SU-DHL-6 (cell line): ENCODE data around the gene OTUD7B.

Experiments
- H2AFZ ChIP-seq: fragments of 200-600 bp; sonication (generic); 2 replicates; pipeline ENCODE4 v1.6.1; 2014; ENCODE audit warnings: low read depth, mild to moderate bottlenecking, moderate library complexity, mixed read lengths, antibody characterized with exemption, low read length; ENCODE audit not compliant: severe bottlenecking
- H3F3A ChIP-seq: fragments of 200-600 bp; shearing (Covaris generic); 2 replicates; pipeline ENCODE4 v1.6.0; 2016; ENCODE audit warnings: antibody characterized with exemption, mild to moderate bottlenecking; ENCODE audit not compliant: insufficient read depth
- H3K27ac ChIP-seq: fragments of 200-600 bp; sonication (generic); 2 replicates; pipeline ENCODE4 v1.5.1; 2016; ENCODE audit warnings: low read depth, mild to moderate bottlenecking, low read length, moderate library complexity, mixed read lengths
- H3K27me3 ChIP-seq: fragments of 200-600 bp; sonication (generic), shearing (Covaris generic); 2 replicates; pipeline ENCODE4 v1.6.0; 2014; ENCODE audit warnings: mild to moderate bottlenecking, low read length
- H3K36me3 ChIP-seq: fragments of 200-600 bp; sonication (generic); 2 replicates; pipeline ENCODE4 v1.6.1; 2014; ENCODE audit warnings: mild to moderate bottlenecking, low read length, mixed read lengths
- H3K4me2 ChIP-seq: fragments of 300-600, 200-600 bp; shearing (Covaris generic), sonication (generic); 2 replicates; pipeline ENCODE4 v1.6.0; 2014; ENCODE audit warnings: low read length, low read depth, mild to moderate bottlenecking; ENCODE audit not compliant: poor library complexity, severe bottlenecking
- H3K4me3 ChIP-seq: fragments of 200-600 bp; sonication (generic); 2 replicates; pipeline ENCODE4 v1.5.1; 2014; ENCODE audit warnings: antibody characterized with exemption, low read length, mild to moderate bottlenecking, mixed read lengths; ENCODE audit not compliant: insufficient read depth, poor library complexity, severe bottlenecking
- H3K79me2 ChIP-seq: fragments of 200-600 bp; sonication (generic); 2 replicates; pipeline ENCODE4 v1.6.1; 2014; ENCODE audit warnings: mild to moderate bottlenecking, low read length, moderate library complexity; ENCODE audit not compliant: insufficient read depth
- H3K9ac ChIP-seq: fragments of 200-600 bp; sonication (generic); 2 replicates; pipeline ENCODE4 v1.7.0; 2014; ENCODE audit warnings: mild to moderate bottlenecking, low read length
- H3K9me2 ChIP-seq: fragments of 200-600 bp; sonication (generic); replicated peaks from 2 replicates; pipeline ENCODE4 v1.6.1; 2014; ENCODE audit warnings: low read length; ENCODE audit not compliant: insufficient read depth
- H3K9me3 ChIP-seq: fragments of 200-600 bp; sonication (generic); 2 replicates; pipeline ENCODE4 v1.6.1; 2014; ENCODE audit warnings: low read length, mixed read lengths; ENCODE audit not compliant: insufficient read depth
- H4K20me1 ChIP-seq: fragments of 200-600 bp; sonication (generic); 2 replicates; pipeline ENCODE4 v1.6.1; 2014; ENCODE audit warnings: low read depth, mild to moderate bottlenecking, antibody characterized with exemption, low read length, moderate library complexity, mixed read lengths
- EZH2phosphoT487 ChIP-seq: fragments of 200-600 bp; sonication (generic), shearing (Covaris generic); conservative IDR thresholded peaks from 2 replicates; pipeline ENCODE4 v1.6.1; 2018; ENCODE audit warnings: mild to moderate bottlenecking, antibody characterized with exemption, low read length, moderate library complexity, mixed read lengths
- TF ChIP-seq, protein P1 (sequence below): fragments of 200-600 bp; sonication (generic); IDR thresholded peaks from one replicate; pipeline ENCODE4 v1.5.1; 2017; ENCODE audit warnings: antibody characterized with exemption, mild to moderate bottlenecking, low read length, moderate library complexity; ENCODE audit not compliant: insufficient read depth, poor library complexity, severe bottlenecking

OTUD7B gene

GRCh38 chr1:150034336-150034735 is 23.8 kb upstream of the OTUD7B start:
- Histone ChIP-seq H3F3A (no peaks in the 10 kb centered on the region), H3K9me3 (no peaks in the 10 kb centered on the region), H3K36me3 (no peaks in the 10 kb centered on the region), H3K4me2 (no peak overlapping the region), H3K9me2 (no peaks in the 10 kb centered on the region), H2AFZ (no peak overlapping the region), H3K4me3 (no peak overlapping the region), H3K27me3 (no peaks in the 10 kb centered on the region), H3K27ac (no peak overlapping the region), H3K79me2 (no peaks in the 10 kb centered on the region), H4K20me1 (no peaks in the 10 kb centered on the region), H3K9ac (no peak overlapping the region)
- TF ChIP-seq, protein P1, sequence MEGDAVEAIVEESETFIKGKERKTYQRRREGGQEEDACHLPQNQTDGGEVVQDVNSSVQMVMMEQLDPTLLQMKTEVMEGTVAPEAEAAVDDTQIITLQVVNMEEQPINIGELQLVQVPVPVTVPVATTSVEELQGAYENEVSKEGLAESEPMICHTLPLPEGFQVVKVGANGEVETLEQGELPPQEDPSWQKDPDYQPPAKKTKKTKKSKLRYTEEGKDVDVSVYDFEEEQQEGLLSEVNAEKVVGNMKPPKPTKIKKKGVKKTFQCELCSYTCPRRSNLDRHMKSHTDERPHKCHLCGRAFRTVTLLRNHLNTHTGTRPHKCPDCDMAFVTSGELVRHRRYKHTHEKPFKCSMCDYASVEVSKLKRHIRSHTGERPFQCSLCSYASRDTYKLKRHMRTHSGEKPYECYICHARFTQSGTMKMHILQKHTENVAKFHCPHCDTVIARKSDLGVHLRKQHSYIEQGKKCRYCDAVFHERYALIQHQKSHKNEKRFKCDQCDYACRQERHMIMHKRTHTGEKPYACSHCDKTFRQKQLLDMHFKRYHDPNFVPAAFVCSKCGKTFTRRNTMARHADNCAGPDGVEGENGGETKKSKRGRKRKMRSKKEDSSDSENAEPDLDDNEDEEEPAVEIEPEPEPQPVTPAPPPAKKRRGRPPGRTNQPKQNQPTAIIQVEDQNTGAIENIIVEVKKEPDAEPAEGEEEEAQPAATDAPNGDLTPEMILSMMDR = no peak
- TF ChIP-seq EZH2phosphoT487 = no peak

DNA sequence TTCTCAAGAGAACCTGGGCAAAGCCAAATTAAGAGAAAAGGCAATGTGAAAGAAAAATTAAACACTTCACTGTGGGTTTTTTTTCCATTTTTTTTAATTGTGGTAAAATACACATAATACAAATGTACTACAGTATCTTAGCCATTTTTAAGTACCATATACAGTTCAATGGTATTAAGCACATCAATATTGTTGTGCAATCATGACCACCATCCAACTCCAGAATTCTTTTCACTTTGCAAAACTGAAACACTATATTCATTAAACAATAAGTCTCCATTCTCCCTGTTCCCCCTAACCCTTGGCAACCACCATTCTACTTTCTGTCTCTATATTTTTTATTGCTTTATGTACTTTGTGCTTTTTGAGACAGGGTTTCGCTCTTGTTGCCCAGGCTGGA is 17.8 kb upstream of the OTUD7B start:
- H3K9me2 ChIP-seq = no peaks in the 10 kb centered on the region

GRCh38 chr1:150024156-150024555 is 13.6 kb upstream of the OTUD7B start:
- Histone ChIP-seq H3K4me3 (no peak overlapping the region), H2AFZ (no peak overlapping the region), H3F3A (no peaks in the 10 kb centered on the region), H3K27me3 (no peaks in the 10 kb centered on the region), H3K36me3 (no peaks in the 10 kb centered on the region), H4K20me1 (no peaks in the 10 kb centered on the region), H3K9ac (no peak overlapping the region), H3K27ac (no peak overlapping the region), H3K4me2 (no peak overlapping the region), H3K79me2 (no peaks in the 10 kb centered on the region), H3K9me3 (no peaks in the 10 kb centered on the region), H3K9me2 (no peaks in the 10 kb centered on the region)
- TF ChIP-seq, protein P1 = no peak
- TF ChIP-seq EZH2phosphoT487 = no peak

More for the DNA sequence above, 17.8 kb upstream of the OTUD7B start:
- Histone ChIP-seq H4K20me1 (no peaks in the 10 kb centered on the region), H3K4me2 (no peak overlapping the region), H2AFZ (no peak overlapping the region), H3K27ac (no peak overlapping the region), H3K9me3 (no peaks in the 10 kb centered on the region), H3K79me2 (no peaks in the 10 kb centered on the region), H3K9ac (no peak overlapping the region), H3K36me3 (no peaks in the 10 kb centered on the region), H3K27me3 (no peaks in the 10 kb centered on the region), H3F3A (no peaks in the 10 kb centered on the region), H3K4me3 (no peak overlapping the region)
- TF ChIP-seq, protein P1 = no peak
- no peak for TF ChIP-seq EZH2phosphoT487

- Histone ChIP-seq H3K36me3 (no peaks in the 10 kb centered on the region), H3K27ac (no peak overlapping the region), H3F3A (no peaks in the 10 kb centered on the region), H3K9ac (no peak overlapping the region), H3K4me2 (no peak overlapping the region), H2AFZ (no peak overlapping the region), H3K27me3 (no peaks in the 10 kb centered on the region), H4K20me1 (no peaks in the 10 kb centered on the region), H3K9me2 (no peaks in the 10 kb centered on the region), H3K4me3 (no peak overlapping the region), H3K9me3 (no peaks in the 10 kb centered on the region), H3K79me2 (no peaks in the 10 kb centered on the region)
- TF ChIP-seq EZH2phosphoT487 = no peak
- TF ChIP-seq, protein P1 = no peak
Measured at GRCh38 chr1:150022357-150022756, 11.8 kb upstream of the OTUD7B start.
